Stimulated activated CD8-positive, alpha-beta memory T cell treated with anti-CD3 and anti-CD28 coated beads, Interleukin-12 subunit alpha, Interleukin-12 subunit beta, amount 100 ng/mL, for 24 hours (primary cell): ENCODE data around the gene SPDYE5.
"Not testable (repeated sequence)": the region's sequence is repeated elsewhere in the genome, so short reads cannot be mapped to it uniquely, and the experiment has no call there.

Experiments used
- DNase-seq: peaks from one replicate; pipeline ENCODE4 v3.0.0-alpha.2; 2020; ENCODE audit errors: extremely low read depth

The SPDYE5 gene

GRCh38 chr7:75492020-75492419 lies at the start of gene SPDYE5:
TSS of gene SPDYE5 (plus strand) at chr7:75492320. CDS start at chr7:75494048, 1,728 bp downstream.
- not testable (repeated sequence) for DNase-seq

GRCh38 chr7:75442465-75443111 lies 49.5 kb upstream of the SPDYE5 start:
- DNase-seq: not testable (repeated sequence)

DNA sequence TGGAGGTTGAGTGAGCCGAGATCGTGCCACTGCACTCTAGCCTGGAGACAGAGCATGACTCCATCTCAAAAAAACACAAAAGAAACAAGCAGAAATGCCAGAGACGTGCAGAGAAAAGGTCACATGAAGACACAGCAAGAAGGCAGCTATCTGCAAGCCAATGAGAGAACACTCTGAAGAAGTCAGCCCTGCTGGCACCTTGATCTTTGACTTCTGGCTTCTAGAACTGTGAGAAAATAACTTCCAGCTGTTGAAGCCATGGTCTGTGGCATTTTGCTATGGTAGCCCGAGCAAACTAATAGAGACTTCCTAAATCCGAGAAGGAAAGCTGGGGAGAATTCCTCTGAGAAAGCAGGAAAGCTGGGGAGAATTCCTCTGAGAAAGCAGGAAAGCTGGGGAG lies 42.2 kb upstream of the SPDYE5 start:
- DNase-seq: not testable (repeated sequence)

DNA sequence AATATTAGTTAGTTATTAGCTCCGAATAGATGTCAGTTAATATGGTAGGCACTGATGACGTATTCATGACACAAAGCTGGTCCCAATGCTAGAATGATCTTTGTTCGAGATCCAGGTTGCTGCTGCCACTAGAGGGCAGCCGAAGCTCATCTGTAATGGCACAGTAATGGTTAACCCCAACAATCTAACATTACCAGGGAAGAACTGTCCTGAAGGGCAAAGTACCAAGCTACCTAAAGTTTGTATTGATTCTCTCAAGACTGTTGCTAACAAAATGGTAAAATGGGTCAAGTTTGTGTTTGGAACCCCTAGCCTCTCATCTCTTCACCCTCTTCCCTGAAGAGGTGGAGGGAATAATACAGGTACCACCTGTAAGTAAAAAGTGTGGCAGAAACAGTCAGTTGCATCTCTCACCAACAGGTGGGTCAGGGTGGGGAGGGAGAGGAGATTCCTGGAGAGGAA lies 39.6 kb upstream of the SPDYE5 start:
- DNase-seq: not testable (repeated sequence)

GRCh38 chr7:75456403-75456802 lies 35.7 kb upstream of the SPDYE5 start:
- DNase-seq: not testable (repeated sequence)

DNA sequence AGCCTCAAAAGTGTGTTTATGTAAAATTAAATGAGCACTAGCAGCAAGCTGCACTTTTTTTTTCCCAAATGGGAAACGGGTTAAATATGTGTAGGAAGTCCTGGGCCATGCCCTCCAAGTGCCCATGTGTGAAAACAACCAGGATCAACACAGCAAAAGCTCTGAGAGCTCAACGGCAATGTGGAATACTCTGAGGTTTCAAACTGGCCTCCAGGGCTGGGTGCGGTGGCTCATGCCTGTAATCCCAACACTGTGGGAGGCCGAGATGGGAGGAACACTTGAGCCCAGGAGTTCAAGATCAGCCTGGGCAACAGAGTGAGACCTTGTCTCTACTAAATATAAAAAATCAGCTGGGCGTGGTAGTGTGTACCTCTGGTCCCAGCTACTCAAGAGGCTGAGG lies 34.1 kb upstream of the SPDYE5 start:
- not testable (repeated sequence) for DNase-seq

DNA sequence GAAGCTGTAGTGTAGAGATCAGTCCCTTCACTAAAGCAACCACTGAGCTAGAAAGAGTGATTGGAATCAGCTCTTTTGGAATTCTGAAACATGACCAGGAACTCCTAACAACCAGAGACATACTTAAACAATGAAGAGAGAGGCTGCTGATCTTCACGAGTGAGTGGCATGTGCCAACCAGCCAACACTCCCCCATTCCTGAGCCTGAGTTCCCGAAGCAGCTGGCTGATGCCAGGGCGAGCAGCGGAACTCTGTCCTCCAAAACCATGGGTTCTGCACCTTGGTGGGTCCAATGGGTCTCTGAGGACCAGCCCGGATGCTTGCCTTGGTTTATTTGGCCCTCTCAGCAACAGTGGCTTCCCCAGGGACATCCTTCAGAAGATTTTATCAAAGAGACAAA lies 31.6 kb upstream of the SPDYE5 start:
- DNase-seq: not testable (repeated sequence)

DNA sequence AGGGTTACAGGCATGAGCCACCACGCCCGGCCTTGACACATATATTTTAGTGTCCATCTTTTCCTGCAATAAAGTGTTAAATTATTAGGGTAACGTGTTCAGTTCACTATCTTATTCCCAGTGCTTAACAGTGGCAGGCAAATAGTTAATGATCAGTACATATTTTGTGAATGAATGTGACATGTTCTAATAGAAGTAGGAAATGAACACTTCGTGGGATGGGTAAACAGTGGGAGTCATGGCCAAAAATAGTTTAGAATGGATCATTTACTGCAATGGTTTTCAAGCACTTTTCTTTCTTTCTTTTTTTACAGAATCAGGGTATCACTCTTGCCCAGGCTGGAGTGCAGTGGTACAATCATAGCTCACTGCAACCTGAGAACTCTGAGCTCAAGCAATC lies 22.0 kb upstream of the SPDYE5 start:
- DNase-seq: not testable (repeated sequence)

DNA sequence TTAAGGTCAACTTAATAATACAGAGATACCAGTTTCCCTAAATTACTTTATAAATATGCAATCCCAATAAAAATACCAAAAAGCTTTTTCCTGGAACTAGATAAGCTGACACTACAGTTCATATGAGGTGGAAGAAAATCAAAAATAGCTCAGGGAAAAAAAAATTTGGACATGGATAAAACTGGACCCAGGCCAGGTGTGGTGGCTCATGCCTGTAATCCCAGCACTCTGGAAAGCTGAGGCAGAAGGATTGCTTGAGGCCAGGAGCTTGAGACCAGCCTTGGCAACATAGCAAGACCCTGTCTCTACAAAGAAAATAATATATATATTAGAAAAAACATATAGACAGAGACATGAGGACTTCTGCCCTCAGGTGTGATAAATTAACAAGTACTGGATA lies 14.7 kb upstream of the SPDYE5 start:
- not testable (repeated sequence) for DNase-seq

GRCh38 chr7:75480313-75480712 lies 11.8 kb upstream of the SPDYE5 start:
- not testable (repeated sequence) for DNase-seq

DNA sequence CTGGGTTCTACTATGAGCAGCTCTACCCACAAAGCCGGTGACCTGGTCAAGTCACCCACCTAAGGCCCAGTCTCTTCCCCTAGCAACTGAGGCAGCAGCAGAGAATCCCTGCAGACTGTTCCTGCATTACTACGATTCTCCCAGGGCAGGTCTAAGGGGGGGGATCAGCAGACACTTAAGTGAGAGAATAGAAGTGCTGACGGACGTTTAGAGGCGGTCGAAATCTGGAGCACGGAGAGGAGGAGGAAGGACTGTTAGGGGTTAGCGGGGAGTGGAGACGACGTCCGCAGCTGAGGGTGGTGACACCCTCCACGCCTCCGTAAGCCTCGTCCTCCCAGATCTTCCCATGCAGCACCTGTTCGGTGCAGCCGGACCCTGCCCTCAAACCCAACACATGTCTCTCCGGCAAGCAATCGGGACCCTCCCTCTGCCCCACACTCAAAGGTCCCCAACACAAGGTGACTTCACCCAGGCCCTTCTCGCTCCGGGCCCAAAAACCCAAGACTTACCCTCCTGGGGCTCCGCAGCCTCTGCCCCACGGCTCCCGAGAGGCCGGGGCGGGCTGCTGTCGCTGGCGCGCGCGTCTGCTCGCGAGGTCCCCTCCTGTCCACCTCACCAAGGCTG lies 6.7 kb upstream of the SPDYE5 start:
- DNase-seq: not testable (repeated sequence)

DNA sequence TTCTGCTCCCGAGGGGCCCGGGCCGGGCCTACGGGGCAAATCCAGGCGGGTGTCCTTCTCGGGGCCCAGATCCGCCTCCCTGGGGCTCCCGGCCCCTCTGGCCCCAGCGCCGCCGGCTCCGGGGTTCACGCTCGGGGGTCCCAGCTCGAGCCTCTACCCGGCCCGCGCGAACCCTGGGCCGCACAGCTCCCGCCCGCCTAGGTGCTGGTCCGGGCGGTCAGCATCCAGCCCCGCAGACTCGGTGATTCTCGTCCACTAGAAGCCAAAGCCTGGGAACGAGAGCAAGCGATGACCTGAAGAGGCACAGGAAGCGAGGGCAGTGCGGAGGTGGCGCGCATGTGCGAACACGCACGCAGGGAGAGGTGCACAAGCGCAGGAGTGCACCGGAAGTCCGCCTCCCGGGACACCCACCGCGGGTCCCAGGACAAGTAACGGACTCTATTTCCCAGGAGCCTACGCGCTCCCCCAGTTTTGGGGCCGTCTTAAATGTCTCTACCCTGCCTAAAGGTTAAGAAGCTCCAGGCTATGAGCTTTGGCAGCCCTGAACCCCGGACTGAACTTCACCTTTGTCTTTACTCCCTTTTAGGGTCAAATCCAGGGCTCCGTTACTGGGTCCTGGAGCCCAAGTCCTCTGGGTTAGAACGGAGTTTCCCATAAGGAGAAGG lies 6.0 kb upstream of the SPDYE5 start, which contains the start of gene POM121C:
Gene POM121C (minus strand): TSS at position 321 of the 665 bp plus-strand sequence. CDS start 44,803 bp downstream, outside the sequence.
- DNase-seq: peak; percentile 74

DNA sequence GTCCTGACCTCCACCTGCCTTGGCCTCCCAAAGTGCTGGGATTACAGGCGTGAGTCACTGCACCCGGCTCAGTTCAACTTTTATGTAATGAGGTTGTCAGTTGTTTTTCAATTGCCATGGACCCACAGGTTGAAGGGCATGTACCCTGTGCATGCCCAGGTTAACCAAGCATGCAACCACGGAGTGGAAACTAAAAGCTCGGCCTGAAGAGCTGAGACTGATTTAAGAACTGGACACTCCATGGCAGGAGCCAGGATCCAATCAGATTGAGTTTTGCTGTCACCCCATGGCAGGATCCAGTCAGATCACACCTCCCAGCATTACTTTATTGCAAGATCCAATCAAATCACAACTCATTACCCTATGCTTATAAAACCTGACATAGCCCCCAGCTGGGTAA lies 16.9 kb downstream of the SPDYE5 start:
- not testable (repeated sequence) for DNase-seq

DNA sequence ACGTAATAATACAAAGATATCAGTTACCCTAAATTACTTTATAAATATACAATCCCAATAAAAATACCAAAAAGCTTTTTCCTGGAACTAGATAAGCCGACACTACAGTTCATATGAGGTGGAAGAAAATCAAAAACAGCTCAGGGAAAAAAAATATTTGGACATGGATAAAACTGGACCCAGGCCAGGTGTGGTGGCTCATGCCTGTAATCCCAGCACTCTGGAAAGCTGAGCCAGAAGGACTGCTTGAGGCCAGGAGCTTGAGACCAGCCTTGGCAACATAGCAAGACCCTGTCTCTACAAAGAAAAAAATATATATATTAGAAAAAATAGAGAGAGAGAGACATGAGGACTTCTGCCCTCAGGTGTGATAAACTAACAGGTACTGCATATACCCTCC lies 26.7 kb downstream of the SPDYE5 start:
- not testable (repeated sequence) for DNase-seq

DNA sequence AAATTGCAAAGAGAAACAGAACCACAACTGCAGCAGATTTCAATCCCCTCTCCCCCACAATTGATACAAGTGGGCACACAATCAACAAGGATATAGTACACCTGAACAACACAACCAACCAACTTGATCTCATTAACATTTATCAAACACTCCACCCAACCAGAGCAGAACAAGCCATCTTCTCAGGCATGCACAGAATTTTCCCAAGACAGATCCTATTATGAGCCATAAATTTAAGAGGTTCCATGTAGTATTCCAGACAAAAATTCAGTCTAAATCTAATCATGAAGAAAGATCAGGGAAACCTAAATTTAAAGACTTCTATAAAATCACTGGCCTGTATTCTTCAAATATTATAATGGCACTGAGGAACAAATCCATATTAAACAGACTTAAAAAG lies 29.6 kb downstream of the SPDYE5 start:
- not testable (repeated sequence) for DNase-seq

DNA sequence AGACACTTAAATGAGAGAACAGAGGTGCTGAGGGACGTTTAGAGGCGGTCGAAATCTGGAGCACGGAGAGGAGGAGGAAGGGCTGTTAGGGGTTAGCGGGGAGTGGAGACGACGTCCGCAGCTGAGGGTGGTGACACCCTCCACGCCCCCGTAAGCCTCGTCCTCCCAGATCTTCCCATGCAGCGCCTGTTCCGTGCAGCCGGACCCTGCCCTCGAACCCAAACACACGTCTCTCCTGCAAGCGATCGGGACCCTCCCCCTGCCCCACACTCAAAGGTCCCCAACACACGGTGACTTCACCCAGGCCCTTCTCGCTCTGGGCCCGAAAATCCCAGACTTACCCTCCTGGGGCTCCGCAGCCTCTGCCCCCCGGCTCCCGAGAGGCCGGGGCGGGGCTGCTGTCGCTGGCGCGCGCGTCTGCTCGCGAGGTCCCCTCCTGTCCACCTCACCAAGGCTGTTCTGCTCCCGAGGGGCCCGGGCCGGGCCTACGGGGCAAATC lies 35.2 kb downstream of the SPDYE5 start:
- not testable (repeated sequence) for DNase-seq

DNA sequence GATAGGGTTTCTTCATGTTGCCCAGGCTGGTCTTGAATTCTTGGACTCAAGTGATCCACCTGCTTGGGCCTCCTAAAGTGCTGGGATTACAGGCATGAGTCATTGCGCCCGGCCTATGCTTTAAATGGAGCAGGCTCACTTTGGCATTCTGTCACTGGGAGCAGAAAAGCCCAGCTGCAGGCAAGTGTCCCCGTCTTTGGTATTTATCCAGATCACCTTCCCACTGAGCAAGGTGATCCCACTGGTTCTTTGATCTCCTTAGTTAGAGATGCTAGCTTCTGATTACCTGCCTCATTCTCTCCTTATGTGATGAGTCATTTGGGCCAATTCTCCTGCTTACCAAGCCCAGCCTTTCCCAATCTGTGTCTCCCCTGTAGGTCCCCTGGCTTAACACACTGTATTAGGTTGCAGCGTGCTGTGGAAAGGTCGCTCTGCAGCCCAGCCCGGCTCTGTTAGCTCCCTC lies 39.3 kb downstream of the SPDYE5 start:
- no peak for DNase-seq

GRCh38 chr7:75532639-75533038 lies 40.5 kb downstream of the SPDYE5 start:
- no peak for DNase-seq

DNA sequence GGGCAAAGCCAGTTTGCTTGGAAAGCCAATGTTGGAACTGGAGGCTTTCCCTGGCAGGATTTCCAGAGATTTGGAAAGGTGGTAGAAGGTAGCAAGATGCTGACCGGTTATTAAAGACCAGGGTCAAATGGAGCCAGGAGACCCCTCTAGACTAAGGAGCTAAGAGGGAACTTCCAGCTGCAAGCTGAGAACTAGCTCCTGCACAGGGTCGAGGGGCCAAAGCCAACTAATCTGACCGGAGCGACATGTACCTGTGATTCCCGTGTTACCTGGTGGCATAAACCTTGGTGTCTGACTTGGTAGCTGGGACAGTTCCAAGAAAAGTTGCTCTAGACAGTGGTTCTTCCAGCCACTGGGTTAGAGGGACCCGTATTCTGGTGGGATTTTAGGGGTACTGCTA lies 41.8 kb downstream of the SPDYE5 start:
- no peak for DNase-seq

- no peak for DNase-seq
These were observed 42.7 kb downstream of the SPDYE5 start for GRCh38 chr7:75534727-75535307.

DNA sequence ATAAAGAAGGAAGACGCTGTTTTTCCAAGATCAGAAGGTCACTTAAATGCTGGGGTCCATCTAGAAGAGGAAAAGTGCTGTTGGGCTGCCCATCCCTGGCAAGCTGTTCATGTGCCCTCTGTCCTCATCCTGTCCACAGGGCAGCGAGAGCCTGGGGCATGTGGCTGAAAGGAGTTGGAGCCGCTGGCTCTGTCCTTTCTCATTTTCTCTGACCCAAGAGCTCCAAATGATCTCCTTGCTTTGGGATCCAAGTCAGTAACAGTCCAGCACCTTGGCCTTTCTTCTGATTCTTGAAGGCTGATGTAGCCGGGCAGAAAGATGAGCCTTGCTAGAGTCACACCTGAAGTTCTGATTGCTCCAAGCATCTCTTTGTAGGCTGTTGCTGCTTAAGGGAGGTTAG lies 44.4 kb downstream of the SPDYE5 start:
- no peak for DNase-seq

GRCh38 chr7:75536940-75537538 lies 44.9 kb downstream of the SPDYE5 start:
- no peak for DNase-seq
